ENCODE measurements around the gene ATP2C2. TPM values are rescaled to one million over a fixed set of nuclear protein-coding genes. Genes with fewer than 3 reads are reported as not detected.

Gene ATP2C2
- polyA plus RNA-seq, 1 of the 3 experiments (the other 2 are of a cell fraction), result 0.33 TPM

GRCh38 chr16:84455031-84455430, 86.7 kb downstream of the ATP2C2 start:
- TF ChIP-seq USF2 (IDR thresholded peaks at IDR 0.05; ENCODE audit: borderline replicate concordance, low read depth, low read length) (no peak), RXRA (IDR thresholded peaks at IDR 0.05; ENCODE audit: borderline replicate concordance, low read depth) (no peak), EP300 (IDR thresholded peaks at IDR 0.05; ENCODE audit: borderline replicate concordance in 1 of 2, low read depth in 1 of 2, low read length in 1 of 2) (no peak), CHD2 (IDR thresholded peaks at IDR 0.05; ENCODE audit: low read length, partially characterized antibody) (no peak), FOXM1 (IDR thresholded peaks at IDR 0.05; ENCODE audit: low read depth) (no peak), MXI1 (IDR thresholded peaks at IDR 0.05; ENCODE audit: low read depth, low read length) (no peak), RFX5 (IDR thresholded peaks at IDR 0.05; ENCODE audit: low read length) (no peak), NFIC (IDR thresholded peaks at IDR 0.05; ENCODE audit: borderline replicate concordance) (no peak), SIN3A (IDR thresholded peaks at IDR 0.05; ENCODE audit: borderline replicate concordance, low read depth, low read length) (no peak), YY1 (IDR thresholded peaks at IDR 0.05; ENCODE audit: low read depth) (no peak), JUND (IDR thresholded peaks at IDR 0.05) (no peak), TCF12 (IDR thresholded peaks at IDR 0.05) (no peak)
- TF ChIP-seq, protein P1, sequence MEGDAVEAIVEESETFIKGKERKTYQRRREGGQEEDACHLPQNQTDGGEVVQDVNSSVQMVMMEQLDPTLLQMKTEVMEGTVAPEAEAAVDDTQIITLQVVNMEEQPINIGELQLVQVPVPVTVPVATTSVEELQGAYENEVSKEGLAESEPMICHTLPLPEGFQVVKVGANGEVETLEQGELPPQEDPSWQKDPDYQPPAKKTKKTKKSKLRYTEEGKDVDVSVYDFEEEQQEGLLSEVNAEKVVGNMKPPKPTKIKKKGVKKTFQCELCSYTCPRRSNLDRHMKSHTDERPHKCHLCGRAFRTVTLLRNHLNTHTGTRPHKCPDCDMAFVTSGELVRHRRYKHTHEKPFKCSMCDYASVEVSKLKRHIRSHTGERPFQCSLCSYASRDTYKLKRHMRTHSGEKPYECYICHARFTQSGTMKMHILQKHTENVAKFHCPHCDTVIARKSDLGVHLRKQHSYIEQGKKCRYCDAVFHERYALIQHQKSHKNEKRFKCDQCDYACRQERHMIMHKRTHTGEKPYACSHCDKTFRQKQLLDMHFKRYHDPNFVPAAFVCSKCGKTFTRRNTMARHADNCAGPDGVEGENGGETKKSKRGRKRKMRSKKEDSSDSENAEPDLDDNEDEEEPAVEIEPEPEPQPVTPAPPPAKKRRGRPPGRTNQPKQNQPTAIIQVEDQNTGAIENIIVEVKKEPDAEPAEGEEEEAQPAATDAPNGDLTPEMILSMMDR (IDR thresholded peaks at IDR 0.05), result no peak
- TF ChIP-seq, protein P2, sequence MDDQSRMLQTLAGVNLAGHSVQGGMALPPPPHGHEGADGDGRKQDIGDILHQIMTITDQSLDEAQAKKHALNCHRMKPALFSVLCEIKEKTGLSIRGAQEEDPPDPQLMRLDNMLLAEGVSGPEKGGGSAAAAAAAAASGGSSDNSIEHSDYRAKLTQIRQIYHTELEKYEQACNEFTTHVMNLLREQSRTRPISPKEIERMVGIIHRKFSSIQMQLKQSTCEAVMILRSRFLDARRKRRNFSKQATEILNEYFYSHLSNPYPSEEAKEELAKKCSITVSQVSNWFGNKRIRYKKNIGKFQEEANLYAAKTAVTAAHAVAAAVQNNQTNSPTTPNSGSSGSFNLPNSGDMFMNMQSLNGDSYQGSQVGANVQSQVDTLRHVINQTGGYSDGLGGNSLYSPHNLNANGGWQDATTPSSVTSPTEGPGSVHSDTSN (IDR thresholded peaks at IDR 0.05), result no peak
- TF ChIP-seq, protein P3, sequence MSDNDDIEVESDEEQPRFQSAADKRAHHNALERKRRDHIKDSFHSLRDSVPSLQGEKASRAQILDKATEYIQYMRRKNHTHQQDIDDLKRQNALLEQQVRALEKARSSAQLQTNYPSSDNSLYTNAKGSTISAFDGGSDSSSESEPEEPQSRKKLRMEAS (IDR thresholded peaks at IDR 0.05; ENCODE audit: low read depth), result no peak
- TF ChIP-seq, protein P4, sequence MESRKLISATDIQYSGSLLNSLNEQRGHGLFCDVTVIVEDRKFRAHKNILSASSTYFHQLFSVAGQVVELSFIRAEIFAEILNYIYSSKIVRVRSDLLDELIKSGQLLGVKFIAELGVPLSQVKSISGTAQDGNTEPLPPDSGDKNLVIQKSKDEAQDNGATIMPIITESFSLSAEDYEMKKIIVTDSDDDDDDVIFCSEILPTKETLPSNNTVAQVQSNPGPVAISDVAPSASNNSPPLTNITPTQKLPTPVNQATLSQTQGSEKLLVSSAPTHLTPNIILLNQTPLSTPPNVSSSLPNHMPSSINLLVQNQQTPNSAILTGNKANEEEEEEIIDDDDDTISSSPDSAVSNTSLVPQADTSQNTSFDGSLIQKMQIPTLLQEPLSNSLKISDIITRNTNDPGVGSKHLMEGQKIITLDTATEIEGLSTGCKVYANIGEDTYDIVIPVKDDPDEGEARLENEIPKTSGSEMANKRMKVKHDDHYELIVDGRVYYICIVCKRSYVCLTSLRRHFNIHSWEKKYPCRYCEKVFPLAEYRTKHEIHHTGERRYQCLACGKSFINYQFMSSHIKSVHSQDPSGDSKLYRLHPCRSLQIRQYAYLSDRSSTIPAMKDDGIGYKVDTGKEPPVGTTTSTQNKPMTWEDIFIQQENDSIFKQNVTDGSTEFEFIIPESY (IDR thresholded peaks at IDR 0.05; ENCODE audit: borderline replicate concordance, low read depth), result no peak
- Histone ChIP-seq H3K9me3 (no peaks in the 10 kb centered on the region), H3F3A (replicated peaks; ENCODE audit: insufficient read depth) (no peaks in the 10 kb centered on the region), H3K79me2 (ENCODE audit: insufficient read depth) (no peaks in the 10 kb centered on the region), H3K9ac (no peak overlapping the region), H3K9me2 (no peaks in the 10 kb centered on the region), H3K27ac (ENCODE audit: low read depth in 2 of 2, low read length in 1 of 2) (no peak overlapping the region), H3K36me3 (replicated peaks in 1 of 2; ENCODE audit: control insufficient read depth in 1 of 2, insufficient read depth in 2 of 2, low read length in 1 of 2) (no peaks in the 10 kb centered on the region), H3K4me3 (ENCODE audit: low read depth in 2 of 2, low read length in 1 of 2) (no peak overlapping the region), H4K20me1 (ENCODE audit: insufficient read depth) (no peaks in the 10 kb centered on the region), H3K4me1 (ENCODE audit: control insufficient read depth in 1 of 2, insufficient read depth in 2 of 2, low read depth in 1 of 2, low read length in 1 of 2) (no peaks in the 10 kb centered on the region), H3K27me3 (ENCODE audit: insufficient read depth) (no peaks in the 10 kb centered on the region), H2AFZ (ENCODE audit: low read depth) (no peak overlapping the region), H3K4me2 (no peak overlapping the region)
- WGBS (ENCODE audit: low lambda C conversion rate), result 91% methylated on average over 7 of the region's 9 CpGs
- DNase-seq, result no peak
- CTCF ChIA-PET, result no interaction called here
- POLR2A ChIA-PET, result no interaction called here

All from SK-N-SH (cell line).